ENCODE results near the gene CAMTA1.

Gene CAMTA1

GRCh38 chr1:7221826-7222694, 436.8 kb downstream of the CAMTA1 start:
- no peak for DNase-seq

GRCh38 chr1:7222695-7223015, 437.4 kb downstream of the CAMTA1 start:
- no peak for DNase-seq

GRCh38 chr1:7223334-7224080, 438.3 kb downstream of the CAMTA1 start:
- no peak for DNase-seq

GRCh38 chr1:7224081-7224534, 438.9 kb downstream of the CAMTA1 start:
- DNase-seq: no peak

GRCh38 chr1:7224644-7225043, 439.4 kb downstream of the CAMTA1 start:
- no peak for DNase-seq

- no peak for DNase-seq
These were observed 440.7 kb downstream of the CAMTA1 start for GRCh38 chr1:7225711-7226505.

- no peak for DNase-seq
These were observed 442.4 kb downstream of the CAMTA1 start for GRCh38 chr1:7227654-7228053.

- DNase-seq: no peak
These were observed 443.2 kb downstream of the CAMTA1 start for GRCh38 chr1:7228252-7228961.

- no peak for DNase-seq
These were observed 443.9 kb downstream of the CAMTA1 start for GRCh38 chr1:7229186-7229585.

GRCh38 chr1:7229696-7230631, 444.7 kb downstream of the CAMTA1 start:
- no peak for DNase-seq

- no peak for DNase-seq
These were observed 447.4 kb downstream of the CAMTA1 start for GRCh38 chr1:7232441-7233236.

- DNase-seq: no peak
These were observed 447.9 kb downstream of the CAMTA1 start for GRCh38 chr1:7233237-7233540.

GRCh38 chr1:7233646-7234470, 448.6 kb downstream of the CAMTA1 start:
- DNase-seq: no peak

- no peak for DNase-seq
These were observed 449.2 kb downstream of the CAMTA1 start for GRCh38 chr1:7234471-7234755.

- no peak for DNase-seq
These were observed 450.7 kb downstream of the CAMTA1 start for GRCh38 chr1:7235871-7236517.

GRCh38 chr1:7236844-7237515, 451.7 kb downstream of the CAMTA1 start:
- DNase-seq: no peak

- DNase-seq: no peak
These were observed 461.9 kb downstream of the CAMTA1 start for GRCh38 chr1:7247158-7247557.

GRCh38 chr1:7247791-7248548, 462.7 kb downstream of the CAMTA1 start:
- DNase-seq: no peak
